Measurements from ENCODE around the gene ORAI3. TPM values are rescaled to one million over a fixed set of nuclear protein-coding genes. Genes with fewer than 3 reads are reported as not detected.

Gene ORAI3
- total and polyA plus RNA-seq, 2 of the 13 experiments (the other 11 are each of a cell fraction or from before 2014, with no cell fraction given) = 11.4 to 32.0 TPM

- TF ChIP-seq RORA (CRISPR knock-in tag; IDR thresholded peaks at IDR 0.05) = no peak
- TF ChIP-seq ZKSCAN5 (CRISPR knock-in tag; IDR thresholded peaks at IDR 0.05) = no peak
- TF ChIP-seq ESRRA (CRISPR knock-in tag; IDR thresholded peaks at IDR 0.05; ENCODE audit: low read depth) = no peak
- 0 out of 2 replicates have a peak, but pooled peaks have one; percentile 37 for TF ChIP-seq ZNF652 (CRISPR knock-in tag; IDR thresholded peaks at IDR 0.05; ENCODE audit: borderline replicate concordance, low read depth)
- 0 out of 2 replicates have a peak, but pooled peaks have one; percentile 55 for TF ChIP-seq ZNF3 (CRISPR knock-in tag; IDR thresholded peaks at IDR 0.05)
- no peak for TF ChIP-seq MXD1 (CRISPR knock-in tag; IDR thresholded peaks at IDR 0.05)
- TF ChIP-seq ZSCAN20 (CRISPR knock-in tag; IDR thresholded peaks at IDR 0.05; ENCODE audit: borderline replicate concordance) = no peak
- TF ChIP-seq FOXK1 (CRISPR knock-in tag; IDR thresholded peaks at IDR 0.05; ENCODE audit: borderline replicate concordance, low read depth) = peak; percentile 47; the same call in 1 of the 2 replicates
- no peak for TF ChIP-seq ZFYVE20 (CRISPR knock-in tag; IDR thresholded peaks at IDR 0.05; ENCODE audit: borderline replicate concordance, low read depth)
- TF ChIP-seq ZNF577 (CRISPR knock-in tag; IDR thresholded peaks at IDR 0.05; ENCODE audit: borderline replicate concordance, low read depth) = no peak
- no peak for TF ChIP-seq MTERF4 (CRISPR knock-in tag; IDR thresholded peaks at IDR 0.05)
- TF ChIP-seq U2AF2 (IDR thresholded peaks at IDR 0.05; ENCODE audit: low read depth, low read length) = no peak
- TF ChIP-seq FOXA3 (CRISPR knock-in tag; IDR thresholded peaks at IDR 0.05) = 0 out of 2 replicates have a peak, but pooled peaks have one; percentile 54
- no peak for TF ChIP-seq MYNN (CRISPR knock-in tag; IDR thresholded peaks at IDR 0.05; ENCODE audit: low read depth)
- no peak; the same call in 1 of the 2 replicates for TF ChIP-seq ATF2 (CRISPR knock-in tag; IDR thresholded peaks at IDR 0.05)
- peak; percentile 30; the same call in 1 of the 2 replicates for TF ChIP-seq SSRP1 (CRISPR knock-in tag; IDR thresholded peaks at IDR 0.05)
- TF ChIP-seq XRCC5 (optimal IDR thresholded peaks at IDR 0.05; ENCODE audit: low read length) = no peak
- TF ChIP-seq FOXM1 (CRISPR knock-in tag; IDR thresholded peaks at IDR 0.05) = no peak
- no peak for TF ChIP-seq PATZ1 (CRISPR knock-in tag; IDR thresholded peaks at IDR 0.05)
- peak; percentile 92; the same call in 1 of the 2 replicates for TF ChIP-seq TBP (CRISPR knock-in tag; IDR thresholded peaks at IDR 0.05)
- no peak for TF ChIP-seq ZNF513 (CRISPR knock-in tag; conservative IDR thresholded peaks at IDR 0.05)
- TF ChIP-seq DNMT1 (CRISPR knock-in tag; IDR thresholded peaks at IDR 0.05) = no peak
- peak; percentile 42 for TF ChIP-seq HOXA3 (CRISPR knock-in tag; IDR thresholded peaks at IDR 0.05)
- peak; percentile 28; the same call in 1 of the 2 replicates for TF ChIP-seq HDAC1 (CRISPR knock-in tag; IDR thresholded peaks at IDR 0.05)
- TF ChIP-seq ZNF761 (CRISPR knock-in tag; conservative IDR thresholded peaks at IDR 0.05) = 0 out of 2 replicates have a peak, but pooled peaks have one; percentile 14
Observed at GRCh38 chr16:30922960-30923535, 25.8 kb upstream of the ORAI3 start (continued).
